CD4-positive, alpha-beta T cell treated with Interleukin-6 at 100 ng/mL for 8 hours (primary cell): Measurements from ENCODE around the gene HEG1.
A peak's percentile ranks its signal among the peaks of the same experiment; 100 is the strongest.

Experiments used
- DNase-seq: peaks from one replicate; pipeline ENCODE4 v3.0.0-alpha.2; 2020; ENCODE audit warnings: mixed read lengths, low spot score

Gene HEG1

DNA sequence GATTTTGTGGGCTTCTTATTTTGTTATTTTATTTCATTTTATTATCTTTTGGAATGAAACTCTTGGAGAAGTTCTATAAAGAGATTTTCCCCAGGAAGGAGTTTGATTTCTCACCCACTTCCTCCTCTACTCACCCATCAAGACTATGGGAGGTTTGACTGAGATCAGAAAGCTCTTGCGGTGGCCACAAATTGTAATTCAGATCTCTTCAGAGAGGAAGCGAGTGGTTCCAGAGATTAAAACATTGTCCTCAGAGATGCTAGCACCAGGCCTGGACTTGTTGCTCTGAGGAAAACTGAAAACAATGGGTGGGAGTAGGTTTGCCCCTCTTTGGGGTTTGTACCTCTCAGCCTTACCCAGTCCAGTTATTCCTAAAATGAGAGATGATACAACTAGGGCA is 113.2 kb downstream of the HEG1 start:
- DNase-seq: no peak

DNA sequence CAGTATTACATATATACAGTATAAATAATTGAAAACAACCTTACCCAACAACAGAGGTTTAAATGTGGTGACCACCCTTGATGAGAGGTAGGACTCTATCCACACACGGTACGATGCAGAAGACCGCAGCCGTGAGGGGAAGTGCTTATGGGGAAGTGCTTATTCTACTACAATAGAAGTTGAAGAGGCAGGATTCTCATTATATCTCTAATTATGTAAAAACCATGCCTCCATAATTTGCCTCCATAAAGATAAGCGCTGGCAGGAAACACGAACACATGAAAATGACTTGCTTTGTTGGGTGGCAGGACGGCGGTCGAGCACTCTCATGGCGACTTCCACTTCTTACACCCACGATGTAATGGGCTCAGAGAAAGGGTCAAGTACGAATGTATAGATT is 114.0 kb downstream of the HEG1 start:
- no peak for DNase-seq

DNA sequence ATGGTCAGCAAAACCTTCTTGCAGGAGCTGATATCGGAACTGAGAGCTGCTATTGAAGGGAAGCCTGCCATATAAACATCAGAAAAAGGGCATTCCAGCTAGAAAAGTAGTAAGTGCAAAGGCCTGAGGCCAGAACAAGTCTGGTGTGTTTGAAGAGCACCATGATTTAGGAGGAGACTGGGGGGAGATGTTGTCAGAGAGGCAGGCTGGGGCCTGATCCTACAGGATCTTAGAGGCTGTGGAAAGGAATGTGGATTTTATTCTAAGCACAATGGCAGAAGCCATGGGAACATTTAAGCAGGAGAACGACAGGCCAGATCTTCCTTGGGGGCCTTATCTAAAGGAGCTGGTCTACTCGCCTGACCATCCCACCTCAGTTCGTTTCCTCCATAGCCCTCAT is 116.1 kb downstream of the HEG1 start:
- no peak for DNase-seq

DNA sequence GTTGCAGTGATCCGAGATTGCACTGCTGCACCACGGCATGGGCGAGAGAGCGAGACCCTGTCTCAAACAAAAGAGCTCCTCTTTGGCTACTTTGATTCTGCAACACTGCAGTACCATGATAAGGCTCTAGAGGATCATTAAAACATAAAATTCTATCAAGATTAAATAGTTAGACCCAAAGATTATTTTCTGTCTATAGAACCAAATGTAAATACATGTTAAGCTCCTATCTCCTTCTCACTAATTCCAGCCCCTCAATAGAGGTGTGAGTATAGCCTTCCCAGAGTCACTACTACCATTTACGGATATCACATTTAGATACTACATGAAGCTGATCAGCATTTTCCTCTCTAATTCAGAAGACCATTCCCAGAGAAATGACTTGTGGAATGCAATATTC is 116.9 kb downstream of the HEG1 start:
- DNase-seq: no peak

DNA sequence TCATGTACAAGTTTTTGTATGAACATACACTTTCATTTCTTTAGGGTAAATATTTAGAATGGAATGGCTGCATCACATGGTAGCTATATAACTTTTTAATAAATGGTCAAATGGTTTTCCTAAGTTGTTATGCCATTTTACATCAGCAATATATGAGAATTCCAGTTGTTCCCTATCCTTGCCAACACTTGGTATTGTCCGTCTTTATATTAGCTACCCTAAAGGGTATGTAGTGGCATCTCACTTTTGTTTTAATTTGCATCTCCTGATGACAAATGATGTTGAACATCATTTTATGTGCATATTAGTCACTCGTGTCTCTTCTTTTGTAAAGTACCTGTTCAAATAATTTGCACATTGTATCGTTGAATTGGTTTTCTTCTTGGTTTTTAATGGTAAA is 118.7 kb downstream of the HEG1 start:
- no peak for DNase-seq

DNA sequence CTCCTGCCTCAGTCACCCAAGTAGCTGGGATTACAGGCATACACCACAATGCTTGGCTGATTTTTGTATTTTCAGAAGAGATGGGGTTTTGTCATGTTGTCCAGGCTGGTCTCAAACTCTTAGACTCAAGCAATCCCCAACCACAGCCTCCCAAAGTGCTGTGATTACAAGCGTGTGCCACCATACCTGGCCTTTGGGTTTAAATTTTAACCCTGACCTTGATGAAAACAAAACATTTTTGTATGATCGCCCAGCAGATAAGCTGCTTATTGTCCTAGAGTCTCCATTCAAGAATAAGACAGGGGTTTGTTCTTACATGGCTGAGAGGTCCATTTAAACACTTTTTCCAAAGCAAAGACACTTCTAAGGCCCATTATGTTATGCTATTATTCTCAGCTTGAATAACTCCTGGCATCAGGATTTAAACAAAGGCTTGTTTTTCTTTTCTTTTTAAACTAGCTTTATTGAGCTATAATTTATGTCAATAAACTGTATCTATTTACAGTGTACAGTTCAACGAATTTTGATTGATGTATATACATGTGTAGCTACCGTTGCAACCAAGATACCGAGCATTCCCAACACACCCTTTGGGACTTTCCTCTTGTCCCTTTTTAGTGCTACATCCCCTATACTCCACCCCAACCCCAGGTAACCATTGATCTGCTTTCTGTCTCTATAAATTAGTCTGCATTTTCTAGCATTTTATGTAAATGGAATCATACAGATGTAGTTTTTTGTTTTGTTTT is 119.8 kb downstream of the HEG1 start:
- DNase-seq: no peak

DNA sequence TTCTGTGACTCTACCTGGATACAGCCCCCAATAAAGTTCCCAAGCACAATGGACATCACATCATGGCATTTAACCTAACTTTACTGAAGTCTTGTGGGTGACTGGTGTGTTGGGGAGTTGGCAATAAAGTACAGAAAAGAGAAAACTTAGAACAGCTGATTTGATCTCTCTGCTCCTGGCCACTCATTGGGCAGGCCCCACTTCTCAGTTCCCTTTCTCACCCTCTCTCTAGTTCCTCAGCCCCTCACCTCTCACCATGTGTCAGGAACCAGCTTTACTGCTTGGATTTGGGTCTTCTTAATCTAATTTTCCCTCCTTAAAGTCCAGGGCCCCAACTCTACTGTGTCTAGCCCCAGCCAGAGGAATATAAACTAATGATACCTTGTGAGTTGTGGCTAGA is 120.5 kb downstream of the HEG1 start:
- no peak for DNase-seq

DNA sequence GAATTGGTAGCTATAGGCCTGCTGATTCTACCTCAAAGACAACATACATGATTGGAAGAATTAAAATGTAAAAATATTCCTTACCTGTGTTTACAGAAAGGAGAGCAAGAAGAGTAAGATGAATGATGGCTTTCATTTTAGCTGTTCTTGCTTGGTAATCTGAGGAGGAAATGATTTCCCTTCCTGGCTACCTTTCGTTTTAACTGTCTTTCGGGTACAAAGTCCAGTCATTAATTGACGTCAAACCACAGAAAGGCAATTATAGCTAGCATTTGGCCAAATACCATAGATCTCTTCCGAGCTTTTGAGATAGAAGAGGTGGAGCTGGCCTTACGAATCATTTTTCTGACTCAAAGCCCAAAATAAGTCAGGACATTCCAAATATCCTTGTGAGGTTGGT is 121.2 kb downstream of the HEG1 start, which contains the start of gene MUC13:
MUC13 (minus strand) TSS at position 175 of the 400 bp plus-strand sequence; CDS start at position 136, 39 bp downstream.
- DNase-seq: no peak

DNA sequence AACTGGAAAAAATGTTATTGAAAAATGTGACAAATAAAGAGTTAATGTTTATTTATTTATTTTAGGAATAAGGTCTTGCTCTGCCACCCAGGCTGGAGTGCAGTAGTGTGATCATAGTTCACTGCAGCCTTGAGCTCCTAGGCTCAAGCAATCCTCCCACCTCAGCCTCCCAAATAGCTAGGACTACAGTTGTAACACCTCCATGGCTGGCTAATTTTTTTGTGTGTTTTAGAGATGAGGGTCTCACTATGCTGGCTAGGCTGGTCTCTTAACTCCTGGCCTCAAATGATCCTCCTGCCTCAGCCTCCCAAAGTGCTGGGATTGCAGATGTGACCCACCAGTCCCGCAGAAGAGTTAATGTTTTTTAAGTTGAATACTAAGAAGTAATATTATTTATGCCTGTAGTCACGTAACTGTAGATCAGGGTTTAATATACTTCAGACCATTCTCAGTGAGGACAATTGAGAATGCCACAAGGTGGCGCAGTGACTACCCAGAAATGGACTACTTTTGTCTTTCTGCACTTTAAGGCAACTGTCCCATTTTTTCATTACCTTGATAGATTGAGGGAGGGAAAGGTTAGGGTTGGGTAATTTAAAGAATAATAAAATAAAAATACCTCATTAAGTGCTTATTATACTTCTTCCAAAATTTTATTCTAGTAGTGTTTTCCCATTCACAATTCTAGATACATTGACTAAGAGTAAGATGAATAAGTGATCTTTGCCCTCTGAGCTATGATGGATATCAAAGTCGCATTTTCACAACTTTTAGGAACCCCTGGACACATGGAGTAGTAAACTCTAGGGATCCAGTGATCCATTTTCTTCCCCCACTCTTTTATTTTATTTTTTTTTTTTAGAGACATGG is 127.2 kb downstream of the HEG1 start:
- peak; percentile 45 for DNase-seq

DNA sequence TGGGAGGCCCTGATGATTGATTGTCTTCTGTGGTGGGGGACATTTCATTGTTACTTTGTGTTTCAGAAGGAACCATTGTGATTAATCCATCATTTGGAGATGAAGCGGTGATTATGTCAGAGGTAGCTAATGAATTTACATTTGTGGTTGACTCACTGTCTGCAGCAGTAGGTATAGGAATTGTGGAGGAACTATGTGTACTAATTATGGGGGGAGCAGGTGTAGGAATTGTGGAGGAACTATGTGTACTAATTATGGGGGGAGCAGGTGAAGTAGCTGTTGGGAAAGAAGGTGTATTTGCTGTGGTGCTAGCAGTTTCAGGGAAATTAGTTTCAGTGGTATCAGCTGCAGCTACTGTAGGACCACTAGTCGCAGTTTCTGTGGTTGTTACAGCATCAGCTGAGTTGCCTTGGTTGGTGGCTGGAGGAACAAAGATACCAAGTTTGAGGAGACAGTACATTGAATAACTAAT is 128.2 kb downstream of the HEG1 start:
- DNase-seq: no peak

DNA sequence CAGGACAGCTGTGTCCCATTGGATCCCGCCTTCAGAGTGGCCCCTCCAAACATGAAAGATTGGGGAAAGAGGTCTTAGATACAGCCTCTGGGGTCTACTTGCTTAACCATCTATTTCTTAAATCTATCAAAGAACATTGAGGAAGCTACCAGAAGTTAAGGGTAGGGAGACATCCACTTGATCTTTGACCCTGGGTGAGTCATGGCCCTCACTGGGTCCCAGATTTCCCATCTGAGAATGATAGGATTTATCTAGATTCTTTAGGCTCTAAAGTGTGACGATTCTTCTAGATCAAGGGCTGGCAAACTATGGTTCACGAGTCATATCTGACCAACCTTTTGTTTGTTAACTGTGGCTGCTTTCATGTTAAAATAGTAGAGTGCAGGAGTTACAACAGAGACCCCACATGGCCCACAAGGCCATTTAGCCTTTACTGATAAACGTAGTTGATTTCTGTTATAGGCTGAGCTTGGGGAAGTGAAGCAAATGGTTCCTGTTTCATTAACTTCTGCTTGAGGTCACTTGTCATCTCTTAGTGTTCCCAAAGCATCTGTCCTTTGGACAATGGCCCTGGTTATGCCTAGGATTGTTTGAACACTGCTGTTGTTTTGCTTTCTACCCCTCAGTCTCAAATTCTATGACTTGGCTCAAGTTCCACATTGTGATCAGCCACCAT is 129.2 kb downstream of the HEG1 start:
- no peak for DNase-seq

DNA sequence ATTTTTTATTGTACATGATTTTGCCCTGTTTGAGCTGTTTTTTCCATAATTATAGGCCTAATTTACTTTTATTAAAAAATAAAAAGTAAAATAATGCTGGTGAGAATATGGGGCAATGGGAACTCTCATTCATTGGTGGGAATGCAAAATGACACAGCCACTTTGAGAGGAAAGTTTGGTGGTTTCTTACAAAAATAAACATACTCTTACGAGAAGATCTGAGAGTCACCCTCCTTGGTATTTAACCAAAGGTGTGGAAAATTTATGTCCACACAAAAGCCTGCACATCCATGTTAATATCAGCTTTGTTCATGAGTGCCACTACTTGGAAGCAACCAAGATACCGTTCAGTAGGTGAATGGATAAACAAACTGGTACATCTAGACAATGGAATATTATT is 131.1 kb downstream of the HEG1 start:
- no peak for DNase-seq

DNA sequence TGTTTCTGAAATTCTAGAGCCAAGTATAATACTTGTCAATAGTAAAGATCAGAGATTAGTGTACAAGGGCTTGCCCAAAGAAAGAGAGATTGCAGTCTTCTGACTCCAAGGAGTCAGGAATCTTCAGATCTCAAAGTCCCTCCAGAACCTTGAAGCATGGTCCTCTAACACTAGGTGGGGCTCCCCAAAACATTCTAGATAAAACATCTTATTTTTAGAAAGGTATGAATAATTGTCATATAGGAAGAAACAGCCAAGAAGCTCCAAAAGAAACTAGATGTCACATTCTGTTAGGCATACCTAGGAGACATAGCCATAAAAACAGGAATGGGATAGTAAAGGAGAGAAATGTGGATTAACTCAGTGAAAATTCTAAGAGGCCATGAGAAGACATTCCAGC is 132.0 kb downstream of the HEG1 start:
- DNase-seq: no peak

DNA sequence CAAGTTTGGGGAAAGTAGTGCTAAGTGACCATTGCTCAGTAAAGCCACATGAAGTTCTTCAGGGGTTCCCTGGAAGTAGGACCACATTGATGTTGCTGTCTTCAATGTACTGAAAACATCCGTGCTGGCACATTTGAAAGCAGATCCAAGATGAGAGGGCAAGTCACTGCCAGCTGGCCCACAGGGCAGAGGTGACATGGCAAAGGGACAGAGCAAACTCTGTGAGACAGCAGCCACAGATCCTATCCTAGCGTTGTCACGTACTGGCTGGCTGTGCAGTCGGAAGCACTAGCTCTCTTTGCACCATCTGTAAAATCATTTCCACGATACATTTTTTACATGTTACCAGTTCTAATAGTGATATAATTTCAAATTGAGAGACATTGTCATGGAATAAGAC is 135.1 kb downstream of the HEG1 start:
- no peak for DNase-seq

DNA sequence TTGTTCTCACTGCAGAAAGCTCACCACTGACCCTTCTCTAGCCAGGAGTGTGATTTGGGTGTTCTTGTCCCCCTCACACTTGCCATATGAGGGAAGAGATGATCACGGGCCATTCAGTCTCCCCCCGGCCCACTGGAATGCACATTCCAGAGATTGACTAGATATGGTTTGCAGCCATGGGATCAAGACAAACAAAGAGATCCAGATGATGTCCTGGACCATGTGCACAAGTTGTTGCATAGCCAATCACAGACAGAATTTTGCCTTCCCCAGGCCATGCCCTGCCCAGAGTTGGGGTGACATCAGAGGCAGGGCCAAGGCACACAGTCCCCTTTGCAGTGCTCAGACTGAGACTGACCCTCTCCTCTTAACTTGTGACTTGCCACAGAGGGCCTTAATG is 136.0 kb downstream of the HEG1 start:
- no peak for DNase-seq

DNA sequence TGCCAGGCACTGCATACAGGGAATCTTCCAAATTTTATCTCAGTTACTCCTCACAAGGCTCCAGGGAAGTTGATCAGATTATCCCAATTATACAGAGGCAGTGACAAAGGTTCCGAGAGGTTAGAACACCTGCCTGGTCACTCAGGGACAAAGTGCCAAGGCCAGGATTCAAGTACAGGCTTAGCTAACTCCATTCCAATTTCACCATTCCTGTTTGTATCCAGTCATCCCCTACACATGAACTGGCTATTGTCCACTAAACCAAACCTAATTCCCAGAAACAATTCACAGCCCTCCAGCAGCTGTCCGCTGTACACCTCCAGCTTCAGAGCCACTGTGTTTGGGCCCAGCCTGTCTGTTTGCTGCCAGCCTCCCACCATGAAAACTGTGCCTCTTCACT is 137.3 kb downstream of the HEG1 start:
- no peak for DNase-seq

DNA sequence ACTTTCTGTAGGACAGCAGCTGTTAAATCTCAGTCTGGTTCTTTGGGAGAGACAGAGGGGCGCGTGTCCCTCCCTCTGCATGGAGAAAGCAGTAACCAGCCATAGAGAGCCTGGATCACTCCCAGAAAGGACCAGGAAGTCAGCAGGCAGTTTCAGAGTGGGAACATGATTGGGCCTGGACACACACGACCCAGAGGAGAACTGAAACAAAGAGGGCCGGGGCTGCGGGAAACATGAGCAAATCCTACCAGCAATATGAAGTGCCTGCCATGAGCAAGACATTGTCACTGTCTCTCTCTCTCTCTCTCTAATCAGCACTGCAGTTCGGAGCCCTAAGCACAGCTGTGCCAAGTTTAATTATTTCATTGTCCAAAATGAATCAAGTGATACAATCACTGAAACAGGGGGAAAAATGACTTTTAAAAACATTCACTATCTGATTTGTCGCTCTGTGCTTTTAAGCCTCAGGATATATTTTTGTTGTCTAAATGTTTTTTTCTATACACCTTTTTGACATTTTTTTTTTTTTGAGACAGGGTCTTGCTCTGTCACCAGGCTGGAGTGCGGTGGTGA is 138.9 kb downstream of the HEG1 start:
- DNase-seq: no peak
